GM21390 (cell line): ENCODE measurements around the gene MOGAT3.

ENCODE experiments used
- ATAC-seq: cut with Tn5 transposase; IDR thresholded peaks from one replicate; pipeline ENCODE4 v1.9.1; 2021; ENCODE audit not compliant: unreplicated experiment

Gene MOGAT3

DNA sequence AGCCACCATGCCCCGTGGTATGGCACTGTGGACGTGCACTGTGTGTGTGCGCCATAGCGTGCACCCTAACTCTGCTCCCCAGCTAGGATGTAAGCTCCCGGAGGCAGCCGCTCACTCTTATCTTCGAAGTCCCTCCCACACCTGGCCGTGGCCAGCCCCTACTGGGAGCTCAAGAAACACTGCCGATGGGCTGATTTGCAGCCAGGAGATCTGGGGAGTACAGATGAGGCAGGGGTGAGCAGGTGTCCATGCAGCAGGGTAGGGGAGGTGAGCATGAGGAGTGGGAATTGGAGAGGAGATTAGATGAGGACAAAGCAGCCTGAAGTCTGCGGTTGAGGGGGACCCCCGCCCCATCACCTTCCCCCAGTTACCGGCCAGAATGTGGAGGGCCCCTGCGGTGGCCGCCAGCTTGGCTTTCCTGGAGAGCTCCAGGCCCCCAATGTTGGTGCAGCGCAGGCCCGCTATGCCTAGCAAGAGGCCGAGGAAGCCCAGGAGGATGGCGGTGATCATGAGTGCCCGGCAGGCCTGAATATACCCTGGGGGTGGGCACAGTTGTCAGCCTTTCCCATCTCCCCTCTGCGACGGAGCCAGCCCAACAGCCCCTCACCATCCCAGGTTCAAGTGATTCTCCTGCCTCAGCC is 33.2 kb upstream of the MOGAT3 start:
- no peak for ATAC-seq

DNA sequence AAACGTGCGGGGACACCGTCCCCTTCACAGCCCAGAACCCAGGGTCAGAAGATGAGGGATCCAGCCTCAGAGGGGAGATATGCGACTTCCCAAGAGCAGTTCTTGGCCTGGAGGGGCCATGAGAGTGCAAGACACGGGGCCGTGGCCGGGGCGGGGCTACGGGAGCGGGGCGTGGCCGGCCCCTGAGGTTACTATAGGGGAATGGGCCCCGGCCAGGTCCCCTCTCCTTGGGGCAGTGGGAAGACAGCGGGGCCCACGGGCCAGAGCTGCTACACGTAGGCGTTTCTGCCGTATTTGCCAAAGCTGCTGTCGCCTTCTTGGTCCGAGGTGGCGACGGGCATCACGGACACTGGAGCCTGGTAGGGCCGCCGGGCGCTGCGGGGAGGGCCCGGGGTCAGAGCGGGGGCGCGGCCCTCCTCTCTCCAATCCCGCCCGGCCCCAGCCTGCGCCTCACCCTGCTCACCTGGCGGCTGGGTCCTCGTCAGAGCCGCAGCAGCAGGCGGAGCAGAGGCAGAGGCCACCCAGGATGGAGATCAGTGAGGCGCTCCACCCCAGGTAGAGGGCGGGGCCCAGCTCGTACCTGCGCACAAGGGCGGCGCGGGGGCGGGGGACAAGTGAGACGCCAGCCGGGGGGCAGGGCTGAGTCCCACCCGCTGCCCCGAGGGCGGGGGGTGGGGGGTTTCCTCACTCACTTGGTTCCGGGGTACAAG is 31.5 kb upstream of the MOGAT3 start:
- ATAC-seq: no peak

DNA sequence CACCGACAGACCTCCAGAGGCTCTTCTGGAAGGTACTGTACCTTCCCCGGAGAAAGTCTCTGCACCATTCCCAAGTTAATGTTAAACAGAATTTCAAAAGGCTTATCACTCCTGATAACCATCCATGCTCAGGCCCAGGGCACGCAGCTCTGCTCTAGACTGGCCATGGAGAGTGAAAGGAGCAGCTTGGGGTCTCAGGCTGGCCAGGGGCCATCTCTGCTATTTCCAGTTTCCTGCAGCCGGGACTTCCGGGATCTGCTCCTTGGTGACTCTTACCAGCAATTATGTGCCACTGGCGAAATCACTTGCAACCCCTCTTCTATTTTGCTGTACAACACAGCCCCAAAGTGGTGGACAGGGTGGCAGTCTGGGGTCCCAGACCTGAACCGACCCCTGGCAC is 30.8 kb upstream of the MOGAT3 start:
- no peak for ATAC-seq

DNA sequence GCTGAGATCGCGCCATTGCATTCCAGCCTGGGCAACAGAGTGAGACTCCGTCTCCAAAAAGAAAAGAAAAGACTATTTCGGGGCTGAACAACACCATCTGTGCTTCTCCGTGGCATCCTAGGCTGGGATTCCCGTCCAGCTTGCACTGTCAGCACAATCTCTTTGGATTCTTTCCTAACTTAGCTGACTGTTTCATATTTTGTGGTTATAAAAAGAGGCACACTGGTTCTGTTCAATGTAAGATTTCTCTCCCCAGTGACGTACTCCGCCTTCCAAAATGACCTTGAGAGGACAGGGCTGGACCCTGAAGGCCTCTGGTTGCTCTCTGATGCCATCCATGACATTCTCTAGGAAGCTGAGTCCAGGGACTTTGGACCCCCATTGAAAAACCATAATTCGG is 25.9 kb upstream of the MOGAT3 start:
- no peak for ATAC-seq

DNA sequence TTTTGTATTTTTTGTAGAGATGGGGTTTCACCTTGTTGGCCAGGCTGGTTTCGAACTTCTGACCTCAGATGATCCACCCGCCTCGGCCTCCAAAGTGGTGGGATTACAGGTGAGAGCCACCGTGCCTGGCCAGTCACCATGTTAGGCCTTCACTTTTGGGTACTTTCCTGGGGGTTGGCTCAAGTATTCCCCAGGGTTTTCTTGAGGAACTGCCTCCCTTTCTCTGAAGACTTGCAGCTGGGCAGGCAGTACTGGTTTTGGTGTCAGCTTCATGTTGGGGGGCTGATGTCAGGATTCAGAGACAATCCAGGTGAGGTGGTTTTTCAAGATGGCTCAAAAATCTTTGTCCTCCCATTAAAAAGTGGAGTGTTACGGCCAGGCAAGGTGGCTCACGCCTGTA is 24.8 kb upstream of the MOGAT3 start:
- no peak for ATAC-seq

DNA sequence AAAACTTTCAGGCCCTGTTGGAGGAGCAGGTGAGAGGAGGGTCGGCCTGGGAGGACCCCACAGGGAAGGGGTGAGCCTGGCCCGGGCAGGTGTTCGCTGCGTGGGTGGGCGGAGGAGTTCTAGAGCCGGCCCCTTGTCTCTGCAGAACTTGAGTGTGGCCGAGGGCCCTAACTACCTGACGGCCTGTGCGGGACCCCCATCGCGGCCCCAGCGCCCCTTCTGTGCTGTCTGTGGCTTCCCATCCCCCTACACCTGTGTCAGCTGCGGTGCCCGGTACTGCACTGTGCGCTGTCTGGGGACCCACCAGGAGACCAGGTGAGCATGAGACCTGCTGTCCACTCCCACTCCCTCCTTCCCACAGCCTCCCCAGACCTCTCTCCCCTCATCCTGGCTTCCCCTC is 22.7 kb upstream of the MOGAT3 start:
- no peak for ATAC-seq

DNA sequence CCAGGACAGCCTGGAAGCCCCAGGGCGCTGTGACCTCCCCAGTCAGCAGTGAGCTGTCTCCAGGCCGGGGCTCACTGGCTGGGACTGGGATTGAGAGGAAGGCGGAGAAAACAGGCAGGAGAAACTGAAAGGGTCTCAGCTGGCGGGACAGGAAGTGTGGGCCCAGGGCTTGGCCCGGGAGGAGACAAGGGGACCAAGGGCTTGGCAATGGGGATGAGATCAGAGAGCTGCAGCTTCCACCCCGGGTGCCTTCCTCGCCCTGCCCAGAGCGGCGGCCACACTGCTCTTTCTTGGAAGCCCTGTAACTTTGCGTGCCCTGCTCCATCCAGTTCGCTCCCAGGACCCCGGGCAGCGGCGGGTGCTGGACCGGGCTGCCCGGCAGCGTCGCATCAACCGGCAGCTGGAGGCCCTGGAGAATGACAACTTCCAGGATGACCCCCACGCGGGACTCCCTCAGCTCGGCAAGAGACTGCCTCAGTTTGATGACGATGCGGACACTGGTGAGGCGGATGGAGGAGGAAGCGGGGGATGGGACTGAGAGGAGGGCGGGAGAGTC is 21.5 kb upstream of the MOGAT3 start:
- no peak for ATAC-seq

DNA sequence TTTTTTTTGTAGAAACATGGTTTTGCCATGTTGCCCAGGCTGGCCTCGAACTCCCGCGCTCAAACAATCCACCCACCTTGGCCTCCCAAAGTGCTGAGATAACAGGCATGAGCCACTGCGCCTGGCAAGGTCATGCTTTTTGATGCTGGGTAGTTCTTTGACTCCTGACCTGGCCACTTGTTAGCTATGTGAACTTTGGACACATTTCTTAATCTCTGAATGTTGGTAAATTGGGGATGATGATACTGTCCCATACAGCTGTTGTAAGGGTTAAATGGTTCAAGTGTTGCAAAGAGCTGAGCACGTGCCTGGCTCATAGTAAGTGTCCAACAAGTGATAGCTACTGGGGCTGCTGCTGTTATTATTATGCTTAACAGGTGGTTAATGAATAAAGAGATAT is 19.5 kb upstream of the MOGAT3 start:
- ATAC-seq: no peak

DNA sequence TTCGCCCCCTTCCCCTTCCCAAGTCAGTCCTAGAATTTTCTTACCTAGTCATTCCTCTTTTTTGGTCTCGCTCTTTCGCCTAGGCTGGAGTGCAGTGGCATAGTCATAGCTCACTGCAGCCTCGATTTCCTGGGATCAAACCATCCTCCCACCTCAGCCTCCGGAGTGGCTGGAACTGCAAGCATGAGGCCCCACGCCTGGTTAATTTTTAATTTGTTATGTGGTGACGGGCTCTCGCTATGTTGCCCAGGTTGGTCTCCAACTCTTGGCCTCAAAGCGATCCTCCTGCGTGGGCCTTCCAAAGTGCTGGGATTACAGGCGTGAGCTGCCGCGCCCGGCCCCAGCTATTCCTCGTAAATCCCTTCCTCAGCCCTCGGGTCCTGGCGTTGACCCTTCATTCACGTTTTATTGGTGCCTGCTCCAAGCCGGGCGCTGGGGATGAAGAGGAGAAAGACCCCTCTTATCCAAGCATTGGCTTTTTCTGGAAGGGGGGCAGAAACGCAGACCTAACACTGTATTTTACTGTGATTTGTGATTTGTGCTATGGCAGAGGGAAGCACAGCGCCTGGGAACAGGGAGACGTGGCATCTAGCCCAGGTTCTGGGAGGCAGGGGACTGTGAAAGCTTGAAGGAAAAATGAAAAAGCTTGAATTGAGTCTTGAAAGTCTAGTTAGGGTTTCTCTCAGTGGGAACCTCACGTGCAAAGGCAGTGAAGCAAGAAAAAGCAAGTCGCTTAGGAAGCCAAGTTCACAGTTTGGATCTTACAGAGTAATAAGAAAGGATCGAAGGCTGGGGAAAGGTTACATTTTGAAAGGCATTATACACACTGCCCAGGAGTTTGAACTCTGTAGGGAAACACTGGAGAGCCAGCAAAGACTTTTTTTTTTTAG is 17.6 kb upstream of the MOGAT3 start:
- no peak for ATAC-seq

DNA sequence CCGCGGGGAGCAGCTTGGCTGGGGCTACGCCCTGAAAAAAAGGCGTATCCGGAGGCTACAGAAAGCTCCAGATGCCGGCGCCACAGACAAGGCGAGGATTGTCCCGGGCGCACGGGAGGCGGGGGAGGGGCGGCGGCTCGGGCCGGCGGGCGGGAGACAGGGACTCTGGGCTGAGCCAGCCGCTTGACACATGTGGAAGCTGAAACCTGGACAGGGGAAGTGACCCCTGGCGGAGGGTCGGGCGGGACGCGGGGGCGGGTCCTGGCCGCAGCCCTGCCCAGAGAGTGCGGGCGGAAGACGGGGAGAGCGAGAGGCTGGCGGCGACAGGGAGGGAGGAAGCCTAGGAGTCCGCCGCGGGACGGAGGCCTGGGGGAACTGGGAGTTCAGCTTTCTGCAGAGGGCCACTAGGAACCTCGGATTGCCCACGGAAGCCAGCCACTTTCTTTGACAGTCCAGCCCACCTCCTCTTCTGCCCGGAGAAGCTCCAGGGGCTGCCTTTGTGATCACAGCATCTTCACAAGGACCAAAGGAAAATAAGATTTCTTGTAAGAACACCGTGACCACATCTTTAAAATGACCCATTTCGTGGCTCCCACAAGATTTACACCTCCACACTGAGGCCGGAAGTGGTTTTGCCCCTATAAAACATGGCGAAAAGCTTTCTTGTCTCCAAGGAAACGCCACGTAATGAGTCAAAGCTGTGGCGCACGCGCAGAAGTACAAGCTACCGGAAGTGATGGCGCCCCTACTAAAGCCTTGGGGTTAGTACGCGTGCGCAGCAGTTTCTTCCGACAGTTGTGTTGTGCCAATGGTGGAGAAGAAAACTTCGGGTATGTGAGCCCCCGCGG is 16.8 kb upstream of the MOGAT3 start, which contains the start of the genes PLOD3 and ZNHIT1:
PLOD3 (minus strand) TSS at position 194 of the 848 bp plus-strand sequence. CDS start 307 bp downstream, outside the sequence.
ZNHIT1 (plus strand) TSS at position 778 of the 848 bp plus-strand sequence; CDS start at position 809, 31 bp downstream.
- ATAC-seq: peak; percentile 65

DNA sequence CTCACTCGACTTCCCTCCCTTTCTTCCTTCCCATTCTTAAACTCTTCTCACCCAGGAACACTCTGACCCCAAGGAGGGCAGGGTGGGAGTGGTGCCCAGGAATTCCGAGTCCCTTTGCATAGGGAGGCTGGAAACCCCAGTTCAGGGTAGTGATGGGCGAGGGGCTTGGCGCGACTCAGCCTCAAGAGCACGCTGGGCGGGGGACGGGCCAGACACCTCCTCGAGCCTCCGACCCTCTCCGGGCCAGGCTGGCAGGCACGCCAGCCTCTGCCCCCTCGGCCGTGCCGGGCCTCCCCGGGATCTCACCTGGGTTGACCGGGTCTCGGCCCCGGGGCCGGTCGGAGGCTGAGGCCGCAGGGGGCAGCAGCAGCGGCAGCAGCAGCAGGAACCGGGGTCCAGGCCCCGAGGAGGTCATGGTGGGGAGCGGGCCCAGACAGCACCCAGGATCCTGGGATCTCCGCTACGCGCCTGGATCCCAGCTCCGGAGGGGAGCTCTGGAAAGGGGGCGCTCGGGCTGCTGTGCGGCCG is 16.1 kb upstream of the MOGAT3 start:
- peak; percentile 21 for ATAC-seq

DNA sequence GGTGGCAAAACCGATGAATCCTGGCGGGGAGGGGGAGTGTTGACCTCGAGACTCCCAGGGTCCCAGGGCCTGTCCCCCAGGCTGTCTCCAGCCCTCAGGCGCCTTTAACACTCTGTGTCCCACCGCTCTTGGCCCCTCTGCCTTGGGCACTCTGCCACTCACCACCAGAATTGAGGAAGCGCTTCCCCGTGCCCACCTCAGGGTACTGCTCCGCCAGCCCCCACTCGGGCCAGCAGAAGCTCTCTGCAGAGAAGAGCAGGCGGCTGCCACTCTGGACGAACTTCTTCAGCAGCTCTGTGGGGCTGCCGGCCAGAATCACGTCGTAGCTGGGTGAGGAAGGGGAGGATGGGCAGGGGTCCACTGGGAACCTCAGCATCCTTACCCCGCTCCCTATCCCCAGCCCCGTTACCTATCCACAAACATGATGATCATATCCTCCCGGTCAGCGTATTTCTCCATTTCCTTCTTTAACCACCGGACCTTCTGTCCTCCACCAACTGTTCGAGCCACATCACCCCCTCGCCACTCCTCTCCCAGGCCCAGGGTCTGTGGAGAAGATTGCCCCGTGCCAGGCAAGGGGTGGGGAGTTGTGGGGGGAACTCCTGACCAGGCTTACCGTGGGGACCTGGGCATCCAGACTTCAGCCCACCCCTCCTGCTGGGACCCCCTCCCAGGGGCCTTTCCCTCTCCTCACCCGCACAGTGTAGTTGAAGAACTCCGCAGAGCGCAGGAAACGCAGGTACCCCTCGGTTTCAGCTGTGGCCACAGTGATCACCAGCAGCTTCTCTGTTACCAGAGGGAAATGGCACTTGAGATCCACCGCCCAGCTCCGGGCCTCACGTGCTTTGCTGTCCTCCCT is 15.4 kb upstream of the MOGAT3 start:
- no peak for ATAC-seq

DNA sequence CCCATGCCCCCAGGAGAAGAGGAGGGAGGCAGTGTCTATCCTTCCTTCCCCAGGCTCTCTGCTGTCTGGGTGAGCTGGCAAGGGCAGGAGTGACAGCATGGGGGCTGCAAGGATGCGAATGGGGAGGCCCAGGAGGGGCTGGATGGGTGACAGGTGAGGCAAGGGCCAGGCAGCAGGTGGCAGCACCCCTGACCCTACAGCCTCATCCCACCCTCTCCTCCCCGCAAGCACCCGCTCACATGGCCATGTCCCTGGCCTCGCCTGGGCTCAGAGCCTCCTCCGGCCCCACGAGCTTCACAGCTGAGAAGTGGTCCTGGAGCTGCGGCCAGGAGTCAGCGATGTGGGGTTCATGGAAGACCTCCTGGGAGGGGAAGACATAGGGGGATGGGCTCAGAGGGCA is 11.2 kb upstream of the MOGAT3 start:
- no peak for ATAC-seq

DNA sequence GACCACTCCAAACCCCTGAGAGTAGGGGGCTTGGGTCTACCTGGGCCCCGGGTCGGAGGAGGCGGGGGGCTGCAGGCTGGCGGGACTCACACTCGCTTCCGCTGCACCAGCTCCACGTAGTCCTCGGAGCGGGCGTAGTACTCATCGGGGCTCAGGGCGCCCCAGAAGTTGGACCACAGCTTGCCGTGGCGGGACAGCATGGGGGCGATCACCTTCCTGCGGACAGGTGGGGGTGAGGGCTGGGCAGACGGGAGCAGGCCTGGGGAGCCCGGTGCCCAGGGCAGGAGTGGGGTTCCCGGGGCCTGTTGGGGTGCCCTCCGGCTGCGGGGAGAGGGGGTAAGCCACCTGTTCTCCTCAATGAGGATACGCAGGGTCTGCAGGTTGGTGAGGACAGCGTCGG is 10.7 kb upstream of the MOGAT3 start:
- no peak for ATAC-seq

DNA sequence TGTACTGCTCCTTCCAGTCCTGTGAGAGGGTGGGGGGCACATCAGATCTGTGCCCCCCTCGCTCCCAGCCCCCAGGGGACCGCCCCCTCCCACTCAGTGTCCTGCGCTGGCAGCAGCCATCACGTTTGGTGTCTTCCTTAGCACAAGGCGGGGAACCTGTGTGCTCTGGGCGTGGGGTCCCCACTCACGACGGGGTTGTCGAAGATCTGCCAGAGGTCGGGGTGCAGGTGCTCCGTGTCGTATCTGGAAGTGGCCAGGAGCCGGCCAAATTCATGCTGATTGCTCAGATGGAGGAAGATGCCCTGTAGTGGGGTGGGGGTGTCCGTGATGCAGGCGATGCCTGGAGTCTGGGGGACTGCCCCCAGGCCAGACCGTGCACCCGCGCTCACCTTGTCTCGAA is 9.3 kb upstream of the MOGAT3 start:
- ATAC-seq: no peak

DNA sequence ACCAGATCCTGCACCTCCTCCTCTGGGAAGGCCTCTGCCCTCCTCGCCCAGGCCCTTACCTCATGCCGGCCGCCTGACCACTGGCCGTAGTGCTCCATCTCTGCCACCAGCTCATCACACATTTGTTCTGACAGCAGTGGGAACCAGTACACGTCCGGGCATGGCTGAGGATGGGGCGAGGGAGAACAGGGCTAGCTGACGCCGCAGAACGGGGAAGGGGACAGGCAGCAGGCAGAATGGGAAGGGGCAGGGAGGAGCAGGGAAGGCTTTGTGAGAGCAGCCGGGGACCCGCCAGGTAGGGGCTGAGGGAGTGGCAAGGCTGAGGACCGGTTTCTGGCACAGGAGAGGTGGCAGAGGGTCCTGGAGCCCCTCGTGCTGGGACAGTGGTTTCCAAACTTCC is 8.0 kb upstream of the MOGAT3 start:
- ATAC-seq: no peak

DNA sequence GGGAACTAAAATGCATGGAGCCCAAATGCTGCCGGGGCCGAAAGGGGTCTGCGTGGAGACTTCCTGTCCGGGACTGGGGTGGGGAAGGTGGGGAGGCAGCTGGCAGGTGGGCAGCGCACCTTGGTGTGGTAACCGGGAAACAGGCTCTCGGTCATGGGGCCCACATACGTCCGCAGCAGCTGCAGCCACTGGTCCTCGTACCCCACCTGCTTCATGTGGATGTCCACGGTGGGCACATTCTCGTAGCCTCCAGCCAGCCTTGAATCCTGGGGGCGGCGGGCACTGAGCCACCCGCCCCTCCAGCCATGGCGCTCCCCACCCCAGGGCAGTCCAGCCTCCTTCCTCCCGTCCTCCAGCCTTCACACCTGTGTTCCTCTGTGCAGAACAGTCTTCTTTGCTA is 6.6 kb upstream of the MOGAT3 start:
- no peak for ATAC-seq

DNA sequence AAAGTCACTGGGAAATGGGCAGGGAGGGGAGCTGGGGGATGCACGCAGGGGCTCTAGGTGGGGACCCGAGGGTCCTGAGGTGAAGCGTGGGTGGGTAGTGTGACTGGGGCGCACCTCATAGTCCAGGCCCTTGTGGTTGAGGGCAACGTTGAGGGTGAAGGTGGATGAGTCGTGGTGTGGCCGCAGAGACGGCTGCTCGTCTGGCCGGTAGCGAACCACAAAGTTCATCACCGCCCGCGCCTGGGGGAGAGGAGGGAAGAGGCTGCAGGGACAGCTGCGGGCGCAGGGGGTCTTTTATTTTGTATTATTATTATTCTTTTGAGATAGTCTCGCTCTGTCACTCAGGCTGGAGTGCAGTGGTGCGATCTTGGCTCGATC is 5.8 kb upstream of the MOGAT3 start:
- ATAC-seq: no peak

DNA sequence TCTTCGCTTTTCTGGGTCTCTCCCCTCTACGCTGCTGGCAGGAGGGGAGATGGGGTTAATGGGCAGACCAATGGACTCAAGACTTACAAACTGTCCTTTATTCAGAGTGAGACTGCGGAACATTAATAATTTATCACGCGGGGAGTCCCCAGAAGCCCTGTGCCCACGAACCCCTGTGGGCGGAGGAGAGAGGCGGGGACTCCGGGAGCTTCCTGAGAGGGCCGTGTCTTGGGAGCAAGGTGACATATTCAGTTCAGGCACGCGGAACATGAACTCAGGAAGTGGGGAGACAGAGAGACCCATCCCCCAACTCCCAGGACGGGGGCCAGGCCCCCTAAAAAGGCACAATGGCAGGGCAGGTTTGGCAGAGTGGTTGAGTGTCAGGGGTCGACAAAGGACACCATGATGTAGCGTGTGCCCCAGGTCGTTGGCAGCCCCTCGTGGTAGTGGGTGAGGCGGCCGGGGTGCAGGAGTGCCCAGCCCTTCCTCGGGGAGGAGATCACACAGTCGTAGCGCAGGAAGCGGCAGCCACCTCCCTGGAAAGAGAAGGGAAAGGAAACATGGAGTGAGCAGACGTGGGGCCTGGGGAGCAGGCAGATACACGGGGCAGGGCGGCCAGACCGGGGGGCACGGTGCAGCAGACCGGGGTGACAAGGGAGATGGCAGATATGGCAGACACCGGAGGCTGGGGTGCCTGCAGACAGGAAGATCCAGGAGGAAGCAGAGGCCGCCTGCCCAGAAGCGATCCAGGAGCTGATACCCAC is 5.2 kb upstream of the MOGAT3 start:
- ATAC-seq: no peak
